H9 (cell line): ENCODE data around the gene ZNF622. TPM values are rescaled to one million over a fixed set of nuclear protein-coding genes. Genes with fewer than 3 reads are reported as not detected.

ENCODE experiments used
- DNase-seq: peaks from one replicate; pipeline ENCODE4 v3.0.0-alpha.2; 2017
- H2AFZ ChIP-seq: one replicate; pipeline ENCODE4 v1.6.1; 2013; ENCODE audit warnings: mild to moderate bottlenecking, low read length, control low read depth, moderate library complexity
- H2AK5ac ChIP-seq: 2 replicates; pipeline ENCODE4 v1.6.1; 2013; ENCODE audit warnings: low read length, control low read depth, mixed read lengths; ENCODE audit not compliant: insufficient read length
- H2BK120ac ChIP-seq: one replicate; pipeline ENCODE4 v1.6.1; 2013; ENCODE audit warnings: low read depth, mild to moderate bottlenecking, low read length, control low read depth, inconsistent platforms; ENCODE audit not compliant: poor library complexity, severe bottlenecking
- H2BK12ac ChIP-seq: 2 replicates; pipeline ENCODE4 v1.6.1; 2013; ENCODE audit warnings: low read length, control low read depth, mixed read lengths, low read depth; ENCODE audit not compliant: insufficient read length
- H2BK15ac ChIP-seq: 2 replicates; pipeline ENCODE4 v1.6.1; 2013; ENCODE audit warnings: low read depth, low read length, control low read depth
- H2BK20ac ChIP-seq: one replicate; pipeline ENCODE4 v1.6.1; 2013; ENCODE audit warnings: low read depth, mild to moderate bottlenecking, low read length, control low read depth, inconsistent platforms; ENCODE audit not compliant: poor library complexity, severe bottlenecking
- H2BK5ac ChIP-seq: 2 replicates; pipeline ENCODE4 v1.6.1; 2013; ENCODE audit warnings: low read length, control low read depth, mixed read lengths; ENCODE audit not compliant: insufficient read length
- H3K14ac ChIP-seq: 2 replicates; pipeline ENCODE4 v1.6.1; 2013; ENCODE audit warnings: low read length, control low read depth; ENCODE audit not compliant: insufficient read depth
- H3K18ac ChIP-seq: 2 replicates; pipeline ENCODE4 v1.6.1; 2013; ENCODE audit warnings: low read depth, mild to moderate bottlenecking, mixed read lengths, low read length, control low read depth; ENCODE audit not compliant: insufficient read length
- H3K23ac ChIP-seq: 2 replicates; pipeline ENCODE4 v1.6.1; 2013; ENCODE audit warnings: low read length, control low read depth, mixed read lengths, low read depth; ENCODE audit not compliant: insufficient read length
- H3K23me2 ChIP-seq: 2 replicates; pipeline ENCODE4 v1.6.1; 2013; ENCODE audit warnings: low read depth, mild to moderate bottlenecking, mixed read lengths, low read length, control low read depth; ENCODE audit not compliant: insufficient read length, poor library complexity, severe bottlenecking
- H3K27ac ChIP-seq: 2 replicates; pipeline ENCODE4 v1.5.1; 2013; ENCODE audit warnings: low read length, control low read depth, mixed read lengths, low read depth; ENCODE audit not compliant: insufficient read length
- H3K27me3 ChIP-seq: 2 replicates; pipeline ENCODE4 v1.6.1; 2013; ENCODE audit warnings: low read length, control low read depth, inconsistent platforms; ENCODE audit not compliant: insufficient read depth
- H3K4ac ChIP-seq: 2 replicates; pipeline ENCODE4 v1.6.1; 2013; ENCODE audit warnings: low read depth, mild to moderate bottlenecking, control low read depth, inconsistent platforms, low read length, moderate library complexity
- H3K4me1 ChIP-seq: 2 replicates; pipeline ENCODE4 v1.6.1; 2013; ENCODE audit warnings: low read length, control low read depth, inconsistent platforms; ENCODE audit not compliant: insufficient read depth
- H3K4me2 ChIP-seq: 2 replicates; pipeline ENCODE4 v1.6.1; 2013; ENCODE audit warnings: low read length, control low read depth, mixed read lengths; ENCODE audit not compliant: insufficient read length, insufficient read depth
- H3K56ac ChIP-seq: 2 replicates; pipeline ENCODE4 v1.6.1; 2013; ENCODE audit warnings: low read depth, mild to moderate bottlenecking, mixed read lengths, low read length, control low read depth; ENCODE audit not compliant: insufficient read length
- H3K79me1 ChIP-seq: 2 replicates; pipeline ENCODE4 v1.6.1; 2013; ENCODE audit warnings: low read depth, mild to moderate bottlenecking, moderate library complexity, low read length, control low read depth, inconsistent platforms; ENCODE audit not compliant: insufficient read depth, poor library complexity, severe bottlenecking
- H3K79me2 ChIP-seq: 2 replicates; pipeline ENCODE4 v1.6.1; 2013; ENCODE audit warnings: low read length, control low read depth, inconsistent platforms; ENCODE audit not compliant: insufficient read depth
- H3K9ac ChIP-seq: 2 replicates; pipeline ENCODE4 v1.6.1; 2013; ENCODE audit warnings: low read length, control low read depth, mixed read lengths; ENCODE audit not compliant: insufficient read length; ENCODE audit errors: extremely low read depth
- H3K9me3 ChIP-seq: one replicate; pipeline ENCODE4 v1.6.1; 2013; ENCODE audit warnings: low read depth, low read length, inconsistent platforms; ENCODE audit not compliant: control insufficient read depth
- H3T11ph ChIP-seq: one replicate; pipeline ENCODE4 v1.6.1; 2013; ENCODE audit warnings: mild to moderate bottlenecking, low read length, control low read depth, inconsistent platforms
- H4K20me1 ChIP-seq: one replicate; pipeline ENCODE4 v1.6.1; 2013; ENCODE audit not compliant: control insufficient read depth, insufficient read length, insufficient read depth
- H4K5ac ChIP-seq: 2 replicates; pipeline ENCODE4 v1.6.1; 2013; ENCODE audit warnings: low read depth, mild to moderate bottlenecking, mixed read lengths, low read length, control low read depth; ENCODE audit not compliant: insufficient read length
- H4K8ac ChIP-seq: replicated peaks from 2 replicates; pipeline ENCODE4 v1.6.1; 2013; ENCODE audit warnings: low read length, control low read depth, mixed read lengths, low read depth; ENCODE audit not compliant: insufficient read length
- H4K91ac ChIP-seq: 2 replicates; pipeline ENCODE4 v1.6.1; 2013; ENCODE audit warnings: low read depth, mild to moderate bottlenecking, moderate library complexity, mixed read lengths, low read length, control low read depth; ENCODE audit not compliant: insufficient read length
- H3K27ac Mint-ChIP-seq, 3 experiments: 2 replicates in 2 of 3; 3 replicates in 1 of 3; pipeline ENCODE4 v1.8.0; 2020 to 2021; ENCODE audit warnings: mixed read lengths in 3 of 3, mild to moderate bottlenecking in 1 of 3, moderate library complexity in 1 of 3
- H3K27me3 Mint-ChIP-seq: 2 replicates; pipeline ENCODE4 v1.8.0; 2021; ENCODE audit warnings: low read depth, mild to moderate bottlenecking, moderate library complexity, mixed read lengths
- H3K36me3 Mint-ChIP-seq, 3 experiments: 2 replicates in 2 of 3; 3 replicates in 1 of 3; pipeline ENCODE4 v1.8.0; 2020 to 2021; ENCODE audit warnings: low read depth in 3 of 3, mixed read lengths in 3 of 3; ENCODE audit not compliant: insufficient read depth in 1 of 3
- H3K4me1 Mint-ChIP-seq, 2 experiments: 2 replicates each; pipeline ENCODE4 v1.8.0; 2020; ENCODE audit warnings: mixed read lengths in 2 of 2
- H3K4me3 Mint-ChIP-seq, 2 experiments: 2 replicates in 1 of 2; 3 replicates in 1 of 2; pipeline ENCODE4 v1.8.0; 2020 to 2021; ENCODE audit warnings: mild to moderate bottlenecking in 2 of 2, mixed read lengths in 2 of 2, moderate library complexity in 1 of 2
- H3K9me3 Mint-ChIP-seq, 2 experiments: 2 replicates in 1 of 2; 3 replicates in 1 of 2; pipeline ENCODE4 v1.8.0; 2020; ENCODE audit warnings: mild to moderate bottlenecking in 2 of 2, mixed read lengths in 2 of 2, moderate library complexity in 1 of 2
- CTCF ChIP-seq: fragments of 200-600 bp; sonication (generic); conservative IDR thresholded peaks from 3 replicates; pipeline ENCODE4 v1.8.0; 2021; ENCODE audit warnings: antibody characterized with exemption, mild to moderate bottlenecking
- WGBS: extraction: QIAGEN DNeasy Blood & Tissue Kit; methylation state at CpG from one replicate; pipeline ENCODE4 v1.1.7; 2013; ENCODE audit warnings: missing lambda C conversion rate, low lambda C conversion rate, mixed read lengths; ENCODE audit not compliant: insufficient read length; ENCODE audit errors: extremely low coverage; 5-methylcytosine and 5-hydroxymethylcytosine counted together
- total RNA-seq: library from RNA; stranded (reverse); gene quantifications from 2 replicates; pipeline ENCODE4 v1.2.1, GENCODE V29; 2021

The ZNF622 gene
- total RNA-seq, 1 experiment from 2014 or later, result 42.2 TPM

GRCh38 chr5:16427587-16427986, 38.0 kb downstream of the ZNF622 start:
- Histone ChIP-seq H3K27ac (no peak overlapping the region), H3K18ac (no peak overlapping the region), H3K4me1 (peaks cover 12% of the 10 kb centered on the region; the same call in 1 of the 2 replicates), H2BK5ac (no peak overlapping the region), H2AFZ (no peak overlapping the region), H3K27me3 (no peaks in the 10 kb centered on the region), H2BK20ac (no peak overlapping the region), H3T11ph (no peak overlapping the region), H2BK120ac (no peak overlapping the region), H3K4me2 (no peak overlapping the region), H3K23ac (no peak overlapping the region), H3K56ac (no peak overlapping the region), H3K23me2 (no peaks in the 10 kb centered on the region), H4K91ac (no peak overlapping the region), H3K14ac (no peak overlapping the region), H4K8ac (no peak overlapping the region), H3K79me1 (no peaks in the 10 kb centered on the region), H3K4ac (no peak overlapping the region), H4K20me1 (no peaks in the 10 kb centered on the region), H4K5ac (no peak overlapping the region), H2AK5ac (no peak overlapping the region), H2BK12ac (no peak overlapping the region), H3K9me3 (no peaks in the 10 kb centered on the region), H2BK15ac (no peak overlapping the region), H3K79me2 (no peaks in the 10 kb centered on the region), H3K9ac (no peak overlapping the region)
- Mint-ChIP-seq H3K9me3 (no peaks in the 10 kb centered on the region), H3K4me1 (peaks cover 55 to 68% of the 10 kb centered on the region in 2 experiments), H3K4me3 (no peak overlapping the region), H3K27me3 (peaks cover 4% of the 10 kb centered on the region; the same call in 1 of the 2 replicates), H3K27ac (no peak overlapping the region), H3K36me3 (peaks cover 0 to 3% (median 2%) of the 10 kb centered on the region in 3 experiments; a peak in 2 of 7 replicates)
- no CpG with 5 or more reads among the region's 11 CpGs for WGBS
- TF ChIP-seq CTCF, result no peak
- no peak for DNase-seq
